HFFc6 (cell line): ENCODE data around the gene SHROOM2. TPM values are rescaled to one million over a fixed set of nuclear protein-coding genes. Genes with fewer than 3 reads are reported as not detected.
A peak's percentile ranks its signal among the peaks of the same experiment; 100 is the strongest.

Experiments
- DNase-seq: peaks from one replicate; pipeline ENCODE4 v3.0.0-alpha.2; 2018
- H3K27ac Mint-ChIP-seq: 2 replicates; pipeline ENCODE4 v1.8.0; 2020; ENCODE audit warnings: mild to moderate bottlenecking, mixed read lengths
- H3K27me3 Mint-ChIP-seq: 2 replicates; pipeline ENCODE4 v1.8.0; 2021; ENCODE audit warnings: mild to moderate bottlenecking, moderate library complexity, mixed read lengths; ENCODE audit not compliant: insufficient read depth
- H3K36me3 Mint-ChIP-seq: 2 replicates; pipeline ENCODE4 v1.8.0; 2021; ENCODE audit warnings: low read depth, mixed read lengths
- H3K4me1 Mint-ChIP-seq: 2 replicates; pipeline ENCODE4 v1.8.0; 2020; ENCODE audit warnings: low read depth, mixed read lengths
- H3K4me3 Mint-ChIP-seq: 2 replicates; pipeline ENCODE4 v1.8.0; 2020; ENCODE audit warnings: mild to moderate bottlenecking, moderate library complexity, mixed read lengths
- H3K9me3 Mint-ChIP-seq: 2 replicates; pipeline ENCODE4 v1.8.0; 2020; ENCODE audit warnings: mild to moderate bottlenecking, mixed read lengths
- CTCF ChIP-seq: fragments of 200-600 bp; sonication (generic); IDR thresholded peaks from 2 replicates; pipeline ENCODE4 v1.5.0; 2021; ENCODE audit warnings: antibody characterized with exemption, mild to moderate bottlenecking
- total RNA-seq, 6 experiments: library from RNA; stranded (reverse); fragmentation: NEBNext Ultra II Directional; extraction: Animal tissue kit (Norgen Biotek cat#: 25700); gene quantifications; 2 replicates in 1 of 6; 3 replicates in 5 of 6; pipeline ENCODE4 v1.2.3, GENCODE V29; 2021

Gene SHROOM2
- total RNA-seq, 6 experiments from 2014 or later, result 1.6 to 3.5 (median 2.9) TPM

- no peak for TF ChIP-seq CTCF
- Mint-ChIP-seq H3K4me3 (no peak overlapping the region), H3K9me3 (no peaks in the 10 kb centered on the region), H3K27me3 (peaks cover 11% of the 10 kb centered on the region), H3K4me1 (peaks cover 21% of the 10 kb centered on the region; the same call in 1 of the 2 replicates), H3K27ac (no peak overlapping the region), H3K36me3 (no peaks in the 10 kb centered on the region)
- no peak for DNase-seq
Observed at GRCh38 chrX:9867226-9867625, 81.0 kb downstream of the SHROOM2 start.

- Mint-ChIP-seq H3K4me3 (no peak overlapping the region), H3K9me3 (no peaks in the 10 kb centered on the region), H3K4me1 (peaks cover 21% of the 10 kb centered on the region; the same call in 1 of the 2 replicates), H3K36me3 (no peaks in the 10 kb centered on the region), H3K27me3 (peaks cover 11% of the 10 kb centered on the region), H3K27ac (no peak overlapping the region)
- DNase-seq, result no peak
- no peak for TF ChIP-seq CTCF
Observed at GRCh38 chrX:9867753-9868152, 81.5 kb downstream of the SHROOM2 start.

- no peak for TF ChIP-seq CTCF
- Mint-ChIP-seq H3K4me3 (no peak overlapping the region), H3K36me3 (no peaks in the 10 kb centered on the region), H3K9me3 (no peaks in the 10 kb centered on the region), H3K4me1 (peaks cover 21% of the 10 kb centered on the region), H3K27ac (no peak overlapping the region), H3K27me3 (peaks cover 4% of the 10 kb centered on the region)
- no peak for DNase-seq
Observed at GRCh38 chrX:9871701-9872268, 85.6 kb downstream of the SHROOM2 start.

- H3K4me1 Mint-ChIP-seq, result peaks cover 9% of the 10 kb centered on the region
- no peak overlapping the region for H3K4me3 Mint-ChIP-seq
Observed at GRCh38 chrX:9873360-9873759, 87.1 kb downstream of the SHROOM2 start.

GRCh38 chrX:9873952-9874351 lies 87.7 kb downstream of the SHROOM2 start:
- Mint-ChIP-seq H3K27ac (no peak overlapping the region), H3K27me3 (peaks cover 4% of the 10 kb centered on the region), H3K4me3 (peak overlapping the region; percentile 33; the same call in 1 of the 2 replicates), H3K36me3 (no peaks in the 10 kb centered on the region), H3K9me3 (no peaks in the 10 kb centered on the region), H3K4me1 (peaks cover 9% of the 10 kb centered on the region)
- TF ChIP-seq CTCF, result peak; percentile 74
- peak; percentile 9 for DNase-seq

More at GRCh38 chrX:9873360-9873759, 87.1 kb downstream of the SHROOM2 start:
- no peak for DNase-seq
- no peaks in the 10 kb centered on the region for H3K36me3 Mint-ChIP-seq
- no peaks in the 10 kb centered on the region for H3K9me3 Mint-ChIP-seq
- no peak for TF ChIP-seq CTCF
- no peak overlapping the region for H3K27ac Mint-ChIP-seq
- peaks cover 4% of the 10 kb centered on the region for H3K27me3 Mint-ChIP-seq

- H3K27ac Mint-ChIP-seq, result no peak overlapping the region
- peaks cover 4% of the 10 kb centered on the region for H3K27me3 Mint-ChIP-seq
- no peaks in the 10 kb centered on the region for H3K36me3 Mint-ChIP-seq
- H3K9me3 Mint-ChIP-seq, result no peaks in the 10 kb centered on the region
- no peak for TF ChIP-seq CTCF
- no peak overlapping the region for H3K4me3 Mint-ChIP-seq
- peaks cover 9% of the 10 kb centered on the region for H3K4me1 Mint-ChIP-seq
- DNase-seq, result no peak
Observed at GRCh38 chrX:9874483-9874882, 88.3 kb downstream of the SHROOM2 start.
